NCI-H82 treated with DMSO at 0.1 percent for 48 hours (cell line): ENCODE results near the gene GNG7.

Experiments
- DNase-seq: peaks from one replicate; lab custom pipeline; 2025; ENCODE audit not compliant: unreplicated experiment; lab: John Stamatoyannopoulos, UW

The GNG7 gene

DNA sequence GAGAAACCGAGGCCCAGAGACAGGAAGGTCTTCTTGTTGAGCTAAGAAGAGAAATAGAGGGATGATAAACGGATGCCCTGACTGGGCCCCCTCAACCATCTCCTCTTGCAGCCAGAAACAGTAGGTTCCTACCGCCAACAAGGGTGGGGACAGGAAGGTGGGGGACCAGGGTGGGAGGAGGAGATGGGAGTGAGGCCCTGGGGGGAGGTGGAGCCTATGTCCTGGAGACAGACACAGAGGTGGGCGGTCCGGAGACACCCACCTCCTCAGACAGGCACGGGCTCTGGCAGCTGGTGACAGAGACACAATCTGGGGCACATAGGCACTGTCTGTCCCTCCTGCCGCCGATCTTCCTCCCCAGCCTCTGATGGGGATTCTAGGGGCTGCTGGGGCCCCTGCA, 209.6 kb downstream of the GNG7 start:
- DNase-seq, result no peak

GRCh38 chr19:2491130-2491801, 211.2 kb downstream of the GNG7 start:
- DNase-seq, result no peak

- DNase-seq, result no peak
These were observed 211.8 kb downstream of the GNG7 start for GRCh38 chr19:2490659-2491058.

DNA sequence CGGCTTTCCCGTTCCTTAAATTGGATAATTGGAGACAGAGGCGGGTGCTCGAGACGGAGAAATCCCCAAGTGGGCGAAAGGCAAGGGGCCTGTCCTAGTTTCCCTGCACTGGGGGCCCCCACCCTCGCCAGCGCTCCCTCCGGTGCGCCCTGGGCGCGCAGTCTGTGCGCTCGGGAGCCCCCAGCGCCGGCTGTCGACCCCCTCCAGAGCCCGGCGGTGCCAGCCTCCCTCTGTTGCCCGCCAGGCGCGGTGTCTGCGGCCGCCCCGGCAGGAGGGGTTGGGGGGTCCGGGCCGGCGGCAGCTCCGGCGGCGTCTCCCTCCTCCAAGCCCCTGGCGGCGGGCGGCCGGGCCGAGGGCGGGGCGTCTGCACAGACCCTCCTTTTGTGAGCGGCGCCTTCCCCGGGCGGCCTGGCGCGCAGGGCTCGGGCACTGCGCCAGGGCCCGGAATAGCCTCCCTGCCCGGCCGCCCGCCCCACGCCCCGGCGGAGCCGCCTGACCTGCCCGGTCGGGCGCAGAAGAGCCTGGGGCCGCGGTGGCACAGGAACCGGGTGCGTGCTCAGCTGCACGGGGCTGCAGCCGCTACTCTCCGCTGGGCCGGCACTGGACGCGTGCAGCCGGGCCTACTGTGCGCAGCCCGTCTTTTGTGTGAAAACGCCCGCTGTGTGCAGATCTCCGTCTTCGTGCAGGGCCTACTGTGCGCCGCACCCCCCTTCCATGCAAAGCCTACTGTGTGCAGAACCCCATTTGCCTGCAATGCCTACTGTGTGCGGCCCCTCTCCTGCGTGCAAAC, 213.4 kb downstream of the GNG7 start:
- no peak for DNase-seq

- no peak for DNase-seq
These were observed 214.0 kb downstream of the GNG7 start for GRCh38 chr19:2488405-2488941.

DNA sequence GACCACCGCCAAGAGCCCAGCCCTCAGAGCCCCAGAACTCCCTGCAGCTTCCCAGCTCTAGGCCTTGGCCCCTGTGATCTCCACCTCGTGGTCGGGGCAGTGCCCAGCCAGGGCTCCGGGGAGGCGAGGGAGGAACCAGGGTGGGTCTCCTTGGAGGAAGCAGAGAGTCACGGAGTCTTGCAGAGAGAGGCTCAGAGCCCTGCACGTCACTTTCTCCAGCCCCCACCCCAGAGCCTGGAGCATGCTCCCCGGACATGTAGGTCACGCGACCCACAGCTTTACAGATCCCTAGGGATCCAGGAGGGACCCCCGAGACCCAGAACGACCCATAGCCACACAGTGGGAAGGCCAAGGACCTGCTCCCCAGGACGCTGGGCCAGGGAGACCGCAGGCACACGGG, 214.7 kb downstream of the GNG7 start:
- DNase-seq, result no peak

- no peak for DNase-seq
These were observed 215.4 kb downstream of the GNG7 start for GRCh38 chr19:2487090-2487489.

DNA sequence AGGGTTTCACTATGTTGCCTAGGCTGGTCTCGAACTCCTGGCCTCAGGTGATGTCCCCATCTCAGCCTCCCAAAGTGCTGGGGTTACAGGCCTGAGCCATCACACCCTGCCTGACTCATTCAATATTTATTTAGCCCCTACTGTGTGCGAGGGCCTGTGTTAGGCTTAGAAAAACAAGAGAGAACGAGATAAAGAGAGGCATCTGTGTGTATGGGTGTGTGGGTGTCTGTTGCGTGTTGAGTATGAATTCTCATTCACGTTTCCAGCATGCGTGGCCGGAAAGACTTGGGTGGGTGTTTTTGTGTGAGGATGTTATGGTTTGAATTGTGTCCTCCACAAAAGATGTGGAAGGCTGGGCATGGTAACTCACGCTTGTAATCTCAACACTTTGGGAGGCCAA, 217.1 kb downstream of the GNG7 start:
- DNase-seq, result no peak

DNA sequence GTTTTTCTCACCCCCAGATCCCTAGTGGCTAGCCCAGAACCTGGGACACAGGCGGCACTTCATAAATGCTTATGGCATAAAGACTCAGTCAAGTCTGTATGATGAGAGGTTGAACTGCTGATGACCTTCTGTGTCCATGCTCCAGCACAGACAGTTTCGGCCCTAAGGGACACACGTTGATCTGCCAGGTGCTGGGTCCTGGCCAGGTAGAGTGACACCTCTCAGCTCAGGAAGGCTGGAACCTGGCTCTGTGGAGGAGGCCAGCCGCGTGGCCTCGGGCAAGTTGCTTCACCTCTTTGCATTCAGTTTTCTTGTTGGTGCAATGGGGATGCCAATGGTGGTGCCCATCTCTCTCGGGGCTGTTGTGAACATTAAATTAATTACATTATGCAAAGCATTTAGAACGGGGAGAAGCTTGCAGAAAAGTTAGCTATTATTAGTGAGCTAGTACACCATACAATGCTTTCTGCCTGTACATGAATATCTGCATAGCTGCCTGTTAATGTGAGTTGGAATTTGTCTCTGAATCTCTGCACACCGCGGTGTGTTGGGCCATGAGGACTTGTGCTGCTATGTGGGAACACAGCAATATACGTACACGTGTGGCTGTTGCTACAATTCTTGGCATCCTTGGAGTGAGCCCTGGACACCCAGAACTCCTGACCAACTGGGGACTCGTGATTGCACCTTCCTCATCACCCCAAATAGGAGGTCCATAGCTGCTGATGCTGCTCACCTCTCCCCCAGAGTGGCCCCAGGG, 218.1 kb downstream of the GNG7 start:
- no peak for DNase-seq

DNA sequence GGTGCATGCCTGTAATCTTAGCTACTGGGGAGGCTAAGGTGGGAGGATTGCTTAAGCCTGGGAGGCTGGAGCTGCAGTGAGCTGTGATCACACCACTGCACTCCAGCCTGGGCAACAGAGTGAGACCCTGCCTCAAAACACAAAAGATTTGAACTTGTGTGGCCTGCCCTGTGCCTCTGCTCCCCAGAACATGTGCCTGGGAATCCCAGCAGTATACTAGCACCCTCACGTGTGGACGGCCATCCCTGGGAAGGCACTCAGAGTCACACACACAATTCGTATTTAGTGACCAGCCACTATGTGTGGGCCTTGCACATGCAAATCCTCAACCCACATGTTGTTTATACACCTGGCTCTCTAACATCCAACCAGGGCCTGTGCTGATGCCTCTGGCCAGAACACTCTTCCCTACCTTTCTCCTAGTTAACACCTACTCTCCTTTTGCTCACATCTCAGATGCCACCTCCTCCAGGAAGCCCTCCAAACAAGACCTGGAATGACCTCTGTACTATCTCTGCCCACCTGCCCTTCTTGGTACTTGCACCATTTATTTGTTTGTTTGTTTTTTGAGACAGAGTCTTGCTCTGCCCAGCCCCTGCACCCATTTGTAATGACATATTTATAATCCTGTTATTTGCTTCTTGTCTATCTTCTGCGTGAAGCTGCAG, 218.9 kb downstream of the GNG7 start:
- DNase-seq, result no peak

- no peak for DNase-seq
These were observed 219.4 kb downstream of the GNG7 start for GRCh38 chr19:2483084-2483483.

- DNase-seq, result no peak
These were observed 220.0 kb downstream of the GNG7 start for GRCh38 chr19:2482354-2483038.

- no peak for DNase-seq
These were observed 221.0 kb downstream of the GNG7 start for GRCh38 chr19:2481466-2481865.

DNA sequence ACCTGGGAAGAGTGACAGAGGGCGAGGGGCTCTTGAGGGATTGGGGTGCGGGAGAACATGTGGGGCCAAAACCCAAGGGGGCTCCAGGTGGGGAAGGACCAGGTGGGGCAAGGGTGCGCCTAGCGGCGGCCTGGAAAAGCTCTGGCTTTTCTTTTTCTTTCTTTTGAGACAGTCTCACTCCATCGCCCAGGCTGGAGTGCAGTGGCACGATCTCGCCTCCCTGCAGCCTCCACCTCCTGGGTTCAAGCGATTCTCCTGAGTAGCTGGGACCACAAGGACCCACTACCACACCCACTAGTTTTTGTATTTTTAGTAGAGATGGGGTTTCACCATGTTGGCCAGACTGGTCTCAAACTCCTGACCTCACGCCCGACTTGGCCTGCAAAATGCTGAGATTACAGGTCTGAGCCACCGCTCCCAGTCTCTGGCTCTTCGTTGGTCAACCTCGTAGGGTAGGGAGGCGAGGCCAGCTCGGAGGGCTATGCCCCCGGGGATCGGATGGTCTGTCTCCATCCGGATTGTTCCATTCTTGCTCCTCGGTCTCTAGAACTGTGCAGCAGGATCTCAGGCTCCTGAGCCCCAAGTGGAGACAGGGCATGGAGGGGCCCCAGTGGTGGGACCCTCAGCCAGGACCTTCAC, 222.8 kb downstream of the GNG7 start:
- no peak for DNase-seq

- DNase-seq, result no peak
These were observed 223.5 kb downstream of the GNG7 start for GRCh38 chr19:2478756-2479555.

DNA sequence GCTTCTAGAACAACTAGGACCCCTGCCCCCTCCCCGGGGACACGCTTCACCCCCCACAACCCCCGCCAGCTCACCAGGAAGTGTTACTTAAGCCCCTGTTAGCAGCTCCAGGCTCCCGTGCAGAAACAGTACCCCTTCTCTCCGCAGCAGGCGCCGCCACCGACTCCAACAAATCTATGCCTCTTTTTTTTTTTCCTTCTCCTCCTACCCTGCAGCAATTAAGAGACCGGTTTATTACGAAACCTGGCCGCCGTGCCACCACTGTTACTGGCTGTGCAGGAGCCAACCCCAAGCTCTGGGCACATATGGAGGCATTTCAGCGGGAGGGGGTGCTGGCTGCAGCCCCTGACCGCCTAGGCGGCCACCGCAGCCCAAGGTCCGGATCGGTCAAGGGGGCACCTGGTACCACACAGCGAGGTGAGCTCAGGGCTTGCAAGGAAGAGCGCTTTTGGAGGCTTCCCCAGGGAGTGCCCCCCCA, 224.2 kb downstream of the GNG7 start:
- DNase-seq, result no peak

DNA sequence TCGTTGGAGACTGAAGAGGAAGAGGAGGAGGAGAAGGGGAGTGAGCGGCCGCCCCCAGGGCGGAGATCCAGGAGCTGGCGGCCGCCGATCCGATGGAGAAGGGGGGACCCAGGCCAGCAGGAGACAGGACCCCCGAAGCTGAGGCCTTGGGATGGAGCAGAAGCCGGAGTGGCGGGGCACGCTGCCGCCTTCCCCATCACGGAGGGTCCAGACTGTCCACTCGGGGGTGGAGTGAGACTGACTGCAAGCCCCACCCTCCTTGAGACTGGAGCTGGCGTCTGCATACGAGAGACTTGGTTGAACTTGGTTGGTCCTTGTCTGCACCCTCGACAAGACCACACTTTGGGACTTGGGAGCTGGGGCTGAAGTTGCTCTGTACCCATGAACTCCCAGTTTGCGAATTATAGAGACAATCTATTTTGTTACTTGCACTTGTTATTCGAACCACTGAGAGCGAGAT, 224.7 kb downstream of the GNG7 start:
- no peak for DNase-seq

- DNase-seq, result no peak
These were observed 225.3 kb downstream of the GNG7 start for GRCh38 chr19:2477141-2477710.
